Sigmoid colon (tissue), 4 donors: Measurements from ENCODE around the gene ZCCHC14.

Experiments used
- EP300 ChIP-seq, 4 donors: sonication (generic); formaldehyde crosslinking; IDR thresholded peaks; one replicate each; pipeline ENCODE4 v1.6.1; 2017; ENCODE audit warnings: antibody characterized with exemption in 4 of 4
- POLR2A ChIP-seq, 2 donors: fragments of 450-650 bp; IDR thresholded peaks; one replicate each; pipeline ENCODE4 v1.6.1; 2016; ENCODE audit warnings: antibody characterized with exemption in 2 of 2, mild to moderate bottlenecking in 2 of 2, moderate library complexity in 2 of 2
- TF ChIP-seq, protein P1 (sequence below), 4 experiments: fragments of 450-650 bp in 3 of 4; fragments of 200-600 bp in 1 of 4; IDR thresholded peaks; one replicate each; pipeline ENCODE4 v1.5.1; 2016 to 2019; ENCODE audit warnings: antibody characterized with exemption in 4 of 4, mild to moderate bottlenecking in 3 of 4, moderate library complexity in 2 of 4

DNA sequence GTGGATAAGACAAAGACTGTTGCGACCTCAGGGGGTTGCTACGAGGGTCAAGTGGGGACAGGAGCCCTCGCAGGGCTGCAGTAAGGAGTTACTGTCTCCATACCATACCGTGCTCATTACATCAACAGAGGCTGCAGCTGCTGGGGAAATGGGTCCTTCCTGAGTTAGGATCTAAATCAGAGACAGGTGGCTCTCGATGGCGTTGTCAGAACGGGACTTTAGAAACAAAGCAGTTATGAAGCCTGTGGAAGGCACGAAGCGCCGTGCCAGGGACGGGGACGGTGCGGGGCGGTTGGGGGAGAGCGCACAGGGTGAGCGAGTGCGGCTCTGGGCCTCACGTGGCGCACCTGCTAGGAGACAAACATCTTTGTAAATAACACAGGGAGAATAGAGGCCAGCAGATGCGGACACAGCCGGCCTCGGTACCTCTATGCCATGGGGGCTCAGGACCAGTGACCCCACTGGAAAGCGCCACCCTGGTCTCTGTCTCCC, 34.4 kb downstream of the ZCCHC14 start:
- TF ChIP-seq, protein P1, sequence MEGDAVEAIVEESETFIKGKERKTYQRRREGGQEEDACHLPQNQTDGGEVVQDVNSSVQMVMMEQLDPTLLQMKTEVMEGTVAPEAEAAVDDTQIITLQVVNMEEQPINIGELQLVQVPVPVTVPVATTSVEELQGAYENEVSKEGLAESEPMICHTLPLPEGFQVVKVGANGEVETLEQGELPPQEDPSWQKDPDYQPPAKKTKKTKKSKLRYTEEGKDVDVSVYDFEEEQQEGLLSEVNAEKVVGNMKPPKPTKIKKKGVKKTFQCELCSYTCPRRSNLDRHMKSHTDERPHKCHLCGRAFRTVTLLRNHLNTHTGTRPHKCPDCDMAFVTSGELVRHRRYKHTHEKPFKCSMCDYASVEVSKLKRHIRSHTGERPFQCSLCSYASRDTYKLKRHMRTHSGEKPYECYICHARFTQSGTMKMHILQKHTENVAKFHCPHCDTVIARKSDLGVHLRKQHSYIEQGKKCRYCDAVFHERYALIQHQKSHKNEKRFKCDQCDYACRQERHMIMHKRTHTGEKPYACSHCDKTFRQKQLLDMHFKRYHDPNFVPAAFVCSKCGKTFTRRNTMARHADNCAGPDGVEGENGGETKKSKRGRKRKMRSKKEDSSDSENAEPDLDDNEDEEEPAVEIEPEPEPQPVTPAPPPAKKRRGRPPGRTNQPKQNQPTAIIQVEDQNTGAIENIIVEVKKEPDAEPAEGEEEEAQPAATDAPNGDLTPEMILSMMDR (IDR thresholded peaks at IDR 0.05): no peak
- TF ChIP-seq POLR2A (IDR thresholded peaks at IDR 0.05) (no peak), EP300 (IDR thresholded peaks at IDR 0.05) (no peak)
